ENCODE data around the gene GRIK2.

GRIK2 gene

DNA sequence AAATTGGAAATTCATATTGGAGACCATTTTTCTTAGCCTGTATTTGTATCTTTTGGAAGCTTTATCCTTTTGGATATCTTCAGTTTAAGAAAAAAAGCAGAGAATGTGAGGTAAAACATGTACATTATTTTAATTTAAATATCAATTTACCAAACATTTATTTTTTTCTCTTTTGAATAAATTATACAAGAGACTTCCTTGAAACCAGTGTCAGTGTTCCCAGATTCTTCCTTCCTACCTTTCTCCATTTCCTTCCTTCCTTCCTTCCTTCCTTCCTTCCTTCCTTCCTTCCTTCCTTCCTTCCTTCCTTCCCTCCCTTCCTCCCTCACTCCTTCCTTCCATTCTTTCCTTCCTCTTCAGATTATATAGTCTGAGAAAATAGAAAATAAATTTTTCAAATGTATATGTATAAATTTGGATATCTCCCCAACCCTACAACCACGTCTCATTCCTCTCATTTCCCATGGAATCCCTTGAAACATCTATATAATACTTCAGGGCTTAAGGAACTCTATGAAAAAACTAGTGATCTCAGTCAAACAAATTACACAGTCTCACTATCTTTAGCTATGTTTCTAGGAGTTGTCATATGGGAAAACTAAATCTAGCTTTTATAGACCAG is 528.4 kb downstream of the GRIK2 start:
- DNase-seq, result no peak

DNA sequence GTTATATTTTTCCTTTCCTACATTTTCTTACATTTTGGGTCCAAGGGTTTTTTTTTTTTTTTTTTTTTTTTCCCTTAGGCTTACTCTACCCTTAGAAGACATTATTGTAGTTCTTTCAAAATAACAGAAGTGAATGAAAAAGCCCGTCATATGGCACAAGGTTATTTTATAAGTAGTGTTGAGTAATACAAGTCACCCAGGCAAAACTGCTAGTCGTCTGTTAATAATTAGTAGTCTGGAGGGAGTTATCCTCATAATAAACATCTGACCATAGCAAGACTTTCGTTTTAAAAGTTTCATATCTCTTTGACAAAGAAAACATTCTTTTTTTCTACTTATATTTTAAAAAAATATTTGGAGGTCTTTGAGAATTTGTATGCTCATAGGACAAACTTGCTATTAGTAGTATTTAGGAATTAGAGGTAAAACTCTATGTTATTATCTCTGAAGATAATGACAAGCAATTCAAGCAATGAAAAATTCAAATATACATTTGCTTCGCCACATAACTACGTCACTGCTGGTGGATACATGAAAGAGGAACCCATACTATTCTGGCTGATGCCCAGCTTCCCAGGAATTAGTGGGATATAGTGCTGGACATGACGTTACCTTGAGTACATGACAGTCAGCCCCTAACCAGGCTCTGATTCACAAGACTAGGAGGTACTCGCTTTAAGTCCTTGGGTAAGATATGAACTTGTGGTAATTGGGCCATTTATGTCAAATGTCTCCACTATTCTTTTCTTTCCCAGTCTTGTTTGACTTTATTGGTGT is 532.8 kb downstream of the GRIK2 start:
- no peak for DNase-seq

DNA sequence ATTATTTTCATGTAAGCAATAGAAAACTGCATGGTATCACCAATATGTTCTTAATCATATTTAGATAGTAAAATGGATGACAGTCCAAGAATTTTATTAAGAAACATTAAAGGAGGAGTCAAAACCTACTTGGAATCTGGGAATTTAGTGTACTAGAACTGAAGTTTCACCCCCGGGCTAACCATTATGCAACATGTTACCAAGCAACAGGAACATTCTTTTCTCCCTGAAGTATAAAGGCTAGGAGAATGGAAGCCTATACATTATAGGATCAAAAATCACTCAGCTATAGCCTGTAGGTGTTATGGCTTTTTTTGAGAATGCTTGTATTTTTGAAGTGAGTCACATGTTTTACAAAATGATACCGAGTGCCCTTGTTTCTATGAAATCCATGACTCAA is 538.3 kb downstream of the GRIK2 start:
- DNase-seq, result no peak

DNA sequence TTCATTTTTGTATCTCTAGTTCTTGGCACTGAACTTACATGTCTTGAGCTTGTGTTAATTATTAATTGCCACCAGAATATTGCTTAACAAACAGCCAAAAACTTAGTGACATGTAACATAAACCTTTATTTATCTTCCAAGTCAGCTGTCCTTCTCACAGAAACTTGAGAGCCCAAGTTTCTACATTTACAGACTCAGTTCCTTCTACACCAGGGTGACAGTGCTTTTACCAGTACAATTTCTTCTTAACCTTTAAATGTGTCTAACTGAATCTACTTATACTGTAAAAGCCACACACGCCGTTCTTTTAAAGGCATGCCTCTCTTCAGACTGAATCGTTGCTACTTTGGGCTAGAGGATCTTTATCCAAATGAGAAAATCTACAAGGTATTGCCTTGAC is 539.2 kb downstream of the GRIK2 start:
- no peak for DNase-seq

DNA sequence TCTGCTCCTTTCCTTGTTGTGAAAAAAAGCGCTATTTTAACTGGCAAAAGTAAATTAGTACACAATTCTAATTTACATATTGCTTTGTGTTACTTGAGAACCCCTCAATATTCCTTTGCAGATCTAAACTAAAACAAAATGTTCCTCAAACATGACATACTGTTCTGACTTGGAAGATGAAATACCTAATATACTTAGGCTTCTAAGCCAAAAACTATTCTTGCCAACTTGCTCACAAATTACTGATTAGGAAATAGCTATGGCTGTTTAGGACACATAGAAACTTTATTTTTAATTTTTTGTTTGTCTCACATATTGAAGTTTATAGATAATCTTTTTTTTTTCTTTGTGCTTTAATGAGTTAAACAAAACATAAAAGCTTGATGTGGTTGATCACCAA is 542.2 kb downstream of the GRIK2 start:
- DNase-seq, result no peak

DNA sequence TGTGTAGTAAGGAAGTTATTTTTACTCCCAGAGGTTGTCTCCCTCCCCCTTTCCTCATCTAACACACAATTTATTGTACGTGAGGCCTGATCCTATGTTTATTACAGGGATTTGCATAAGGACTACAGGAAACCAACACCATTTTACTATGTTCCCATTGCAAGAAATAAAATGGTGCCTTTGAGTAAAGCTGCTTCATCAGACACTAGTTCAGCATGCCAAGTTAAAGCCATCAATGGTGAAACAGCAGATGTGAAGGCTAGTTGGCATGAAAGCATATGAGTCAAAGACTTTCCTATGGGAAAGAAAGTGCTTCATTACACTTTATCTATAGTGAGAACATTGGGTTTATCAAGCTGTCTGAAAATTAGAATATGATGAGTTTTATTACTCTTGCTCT is 543.0 kb downstream of the GRIK2 start:
- no peak for DNase-seq

DNA sequence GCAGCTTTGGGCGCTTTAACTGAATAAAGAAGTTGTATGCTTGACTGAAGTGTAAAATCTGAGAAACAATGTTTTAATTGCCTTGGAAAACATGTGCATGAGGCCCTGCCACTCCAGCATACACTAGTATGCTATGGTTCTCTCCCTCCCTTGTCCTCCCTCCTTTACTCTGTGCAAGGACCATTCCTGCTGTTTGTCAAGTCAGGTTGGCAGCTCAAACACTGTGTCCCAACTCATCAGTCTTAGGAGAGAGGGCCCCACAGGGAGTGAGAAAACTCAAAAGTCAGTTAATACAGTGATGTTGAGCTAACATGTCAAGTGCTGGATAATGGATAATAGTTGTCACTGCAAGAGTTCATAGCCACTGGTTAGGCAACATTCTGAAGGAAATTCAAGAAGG is 543.6 kb downstream of the GRIK2 start:
- DNase-seq, result no peak

DNA sequence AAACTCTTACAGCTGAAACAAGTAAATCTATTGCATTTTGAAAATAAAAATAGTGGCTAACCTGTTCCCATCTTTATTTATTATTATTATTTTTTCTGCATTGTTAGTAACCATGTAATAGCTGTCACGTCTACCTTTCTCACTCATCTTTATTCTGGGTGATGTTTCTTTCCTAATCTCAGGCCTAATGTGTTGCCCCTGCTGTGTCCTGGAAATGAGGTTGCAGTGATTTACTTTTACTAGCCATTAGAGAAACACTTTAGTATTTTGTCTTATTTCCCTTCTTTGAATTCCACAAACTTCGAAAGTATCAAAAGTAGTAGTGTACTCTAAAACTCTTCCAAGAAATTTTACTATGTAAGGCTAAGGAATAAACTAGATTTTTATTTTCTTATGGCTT is 546.9 kb downstream of the GRIK2 start:
- no peak for DNase-seq

DNA sequence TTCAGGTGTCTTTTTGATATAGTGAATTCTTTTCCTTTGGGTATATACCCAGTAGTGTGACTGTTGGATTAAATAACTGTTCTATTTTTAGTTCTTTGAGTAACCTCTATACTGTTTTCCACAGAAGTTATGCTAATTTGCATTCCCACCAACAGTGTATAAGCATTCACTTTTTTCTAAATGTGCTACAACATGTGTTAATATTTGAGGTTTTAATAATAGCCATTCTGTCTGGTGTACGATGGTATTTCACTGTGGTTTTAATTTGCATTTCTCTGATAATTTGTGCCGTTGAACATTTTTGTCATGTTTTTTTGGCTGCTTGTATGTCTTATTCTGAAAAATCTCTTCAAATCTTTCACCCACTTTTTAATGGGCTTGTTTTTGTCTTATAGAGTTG is 563.5 kb downstream of the GRIK2 start:
- DNase-seq, result no peak

DNA sequence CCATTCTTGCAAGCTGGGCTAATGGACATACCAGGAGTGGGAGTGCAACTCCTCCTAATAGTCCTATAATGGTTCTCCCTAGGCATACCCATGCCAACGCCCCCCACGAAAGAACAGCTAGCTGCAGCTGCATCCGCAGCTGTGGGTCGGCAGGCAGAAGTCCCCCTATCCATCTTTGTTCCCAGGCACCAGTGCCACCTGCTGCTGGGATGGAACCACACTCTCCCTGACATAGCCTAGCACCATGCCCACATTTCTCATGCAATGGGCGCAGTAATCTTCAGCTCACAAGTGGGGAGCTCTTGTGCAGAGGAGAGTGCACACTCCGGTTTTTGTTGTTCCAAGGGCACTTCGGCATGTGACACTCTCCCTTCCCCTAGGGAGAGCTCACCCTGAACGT is 567.8 kb downstream of the GRIK2 start:
- DNase-seq, result no peak

DNA sequence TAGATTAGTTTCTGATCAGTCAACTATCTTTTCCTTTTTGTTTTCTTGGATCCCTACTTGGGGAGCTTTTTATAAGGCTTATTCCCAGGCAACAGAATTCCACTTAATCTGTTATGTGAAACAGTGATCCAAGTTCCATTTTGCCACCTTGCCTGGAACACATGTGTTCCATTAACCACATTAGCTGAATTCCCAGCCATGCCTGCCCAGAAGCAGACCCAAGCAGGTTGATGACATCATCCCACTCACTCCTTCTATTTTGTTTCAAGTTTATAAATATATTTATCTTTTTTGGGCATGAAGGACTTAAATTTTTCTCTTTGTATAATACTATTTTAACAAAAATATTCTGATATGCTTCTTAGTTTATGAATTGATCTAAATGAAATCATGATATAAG is 587.4 kb downstream of the GRIK2 start:
- no peak for DNase-seq

DNA sequence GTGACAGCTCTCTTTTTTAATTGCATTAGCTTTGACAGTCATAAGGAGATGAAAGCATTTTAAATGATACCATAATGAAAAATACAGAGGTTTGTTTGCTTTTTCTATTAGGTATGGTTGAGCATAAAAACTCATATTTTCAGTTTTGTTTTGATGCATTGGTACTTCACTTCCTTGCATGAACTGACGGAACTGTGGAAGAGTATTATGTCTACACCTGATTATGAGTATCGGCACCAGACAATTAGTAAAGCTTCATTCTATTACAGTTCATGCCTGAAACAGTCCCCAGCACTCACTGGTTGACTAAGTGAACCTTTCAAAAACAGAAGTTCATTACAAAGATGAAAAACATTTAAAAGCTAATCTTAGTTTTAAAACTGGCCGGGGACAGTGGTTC is 593.0 kb downstream of the GRIK2 start:
- DNase-seq, result no peak

DNA sequence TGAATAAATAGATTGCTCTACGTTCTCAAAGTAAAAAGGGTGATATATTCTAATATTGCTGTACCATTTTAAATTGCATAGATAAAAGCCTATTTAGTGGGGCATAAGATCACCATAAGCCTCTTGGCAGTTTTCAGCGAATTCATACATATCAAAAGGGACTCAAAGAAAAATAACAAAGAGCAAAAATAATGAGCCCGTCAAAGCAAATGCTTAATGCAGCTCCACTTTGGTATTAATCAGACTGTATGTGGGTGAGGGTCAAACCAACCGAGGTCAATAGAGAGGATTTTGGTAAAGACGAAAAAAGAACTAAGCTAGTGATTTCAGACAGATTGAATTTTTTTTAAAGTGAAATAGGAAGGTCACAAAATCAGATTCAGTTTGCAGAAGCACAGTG is 598.8 kb downstream of the GRIK2 start:
- DNase-seq, result no peak

DNA sequence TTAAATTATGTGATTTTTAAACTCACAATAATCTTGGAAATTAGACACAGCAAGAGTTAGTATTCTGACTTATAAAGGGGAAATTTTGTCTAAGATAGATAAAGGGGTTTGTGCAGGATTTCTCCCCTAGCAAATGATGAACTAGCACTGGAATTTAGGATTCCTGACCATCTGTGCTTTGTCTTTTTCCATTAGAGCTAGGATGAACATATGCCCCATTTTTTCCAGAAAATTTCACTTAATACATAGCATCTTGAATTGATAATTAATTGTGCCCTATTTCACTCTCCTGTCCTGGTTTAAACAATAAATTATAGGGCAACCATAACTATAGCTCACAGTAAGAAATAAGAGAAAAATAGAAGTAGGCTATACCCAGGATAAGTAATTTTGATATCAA is 601.0 kb downstream of the GRIK2 start:
- DNase-seq, result no peak

DNA sequence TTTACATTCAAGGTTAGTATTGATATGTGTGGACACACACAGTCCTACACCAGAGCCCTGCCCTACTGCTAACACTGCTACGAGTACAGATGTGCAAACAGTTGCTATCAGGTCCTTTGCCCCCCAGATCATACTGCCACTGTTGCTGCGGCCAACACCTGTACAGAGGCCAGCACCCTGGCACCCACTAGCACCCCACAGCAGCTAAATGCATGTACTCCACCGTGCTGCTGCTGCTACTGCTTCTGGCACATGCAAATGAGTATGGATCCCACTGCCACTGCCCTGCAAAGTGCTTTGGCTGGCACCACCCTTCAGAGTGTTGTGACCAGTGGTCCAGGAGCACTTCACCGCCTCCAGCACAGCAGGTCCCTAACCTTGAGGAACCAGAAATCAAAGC is 621.9 kb downstream of the GRIK2 start:
- DNase-seq, result no peak

DNA sequence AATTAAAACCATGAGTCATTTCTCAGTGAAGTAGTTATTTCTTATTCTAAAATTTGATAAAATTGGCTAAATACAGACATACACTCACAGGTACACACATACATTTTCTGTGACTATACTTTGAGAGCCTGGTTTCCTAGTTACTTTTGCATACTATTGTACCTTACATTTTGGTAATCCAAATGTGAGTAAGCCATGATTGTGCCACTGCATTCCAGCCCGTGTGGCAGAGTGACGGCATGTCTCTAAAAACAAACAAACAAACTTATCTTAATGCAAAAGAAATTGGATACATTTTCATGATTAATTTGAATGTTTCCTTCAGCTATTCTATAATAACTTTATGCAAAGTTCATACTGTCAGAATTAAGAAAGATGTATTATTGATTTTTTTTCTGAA is 628.8 kb downstream of the GRIK2 start:
- DNase-seq, result no peak

DNA sequence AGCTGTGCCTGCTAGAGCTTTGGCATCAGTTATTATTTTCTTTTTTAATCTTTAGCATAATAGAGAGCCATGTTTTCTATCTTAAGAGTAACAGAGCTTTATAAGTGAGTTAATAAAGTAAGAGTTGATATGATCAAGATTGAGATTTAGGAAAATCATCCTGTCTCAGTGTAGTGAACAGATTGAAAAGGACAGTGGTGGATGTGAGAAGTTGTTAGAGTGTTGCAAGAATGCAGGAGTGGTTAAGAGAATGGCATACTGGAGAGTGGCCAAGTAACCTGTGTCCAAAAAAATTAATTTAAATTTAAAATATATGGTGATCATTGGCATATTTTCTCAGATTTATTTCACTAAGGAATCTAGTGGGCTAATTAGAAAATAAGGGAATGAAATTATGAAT is 629.3 kb downstream of the GRIK2 start:
- no peak for DNase-seq

DNA sequence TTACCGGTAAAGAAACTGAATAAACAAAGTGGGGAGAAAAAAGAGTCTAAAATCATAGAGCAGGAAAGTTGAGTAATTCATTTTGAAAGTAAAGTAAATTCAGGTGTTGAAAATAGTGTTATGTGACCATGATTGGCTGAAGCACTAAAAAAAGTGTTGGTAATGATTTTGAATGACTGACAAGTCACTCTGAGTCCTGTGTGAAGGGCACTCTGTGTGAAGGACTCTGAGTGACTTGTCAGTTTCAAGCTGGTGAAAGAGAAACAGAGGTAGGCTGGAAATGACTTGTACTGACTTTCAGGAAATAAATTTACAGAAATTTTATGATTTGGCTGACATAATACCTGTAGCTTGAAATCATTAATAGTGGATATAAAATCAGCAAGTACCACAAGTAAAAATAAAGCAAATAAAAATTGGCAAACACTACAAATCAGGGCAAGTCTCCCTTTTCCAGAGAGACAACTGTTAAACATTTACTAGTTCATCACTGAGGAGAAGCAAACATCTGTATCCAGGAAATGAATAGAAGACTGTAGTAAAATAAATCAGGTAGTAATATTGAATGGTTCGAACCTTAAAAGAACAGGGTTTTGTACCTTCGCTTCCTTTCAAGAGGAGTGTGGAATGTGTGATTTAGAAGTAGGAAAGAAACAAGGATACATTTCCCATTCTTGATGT is 630.6 kb downstream of the GRIK2 start:
- no peak for DNase-seq

DNA sequence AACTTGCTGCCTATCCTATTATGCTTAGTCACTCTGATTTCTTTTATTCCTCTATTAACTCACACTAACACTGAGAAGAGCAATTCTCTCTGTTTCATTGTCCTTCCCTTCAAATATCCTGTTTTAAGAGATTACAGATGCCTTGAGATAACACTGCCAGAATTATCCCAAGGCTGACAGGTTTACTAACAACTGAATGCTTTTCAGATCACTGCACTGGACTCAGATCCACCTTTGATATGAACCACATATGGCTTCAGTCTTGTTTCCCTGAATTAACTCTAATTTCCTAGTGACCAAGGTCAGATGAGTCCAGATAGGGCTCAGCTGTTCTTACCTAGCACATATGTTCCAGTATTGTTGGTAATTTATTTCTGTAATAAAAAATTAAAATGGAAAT is 633.1 kb downstream of the GRIK2 start:
- DNase-seq, result no peak

DNA sequence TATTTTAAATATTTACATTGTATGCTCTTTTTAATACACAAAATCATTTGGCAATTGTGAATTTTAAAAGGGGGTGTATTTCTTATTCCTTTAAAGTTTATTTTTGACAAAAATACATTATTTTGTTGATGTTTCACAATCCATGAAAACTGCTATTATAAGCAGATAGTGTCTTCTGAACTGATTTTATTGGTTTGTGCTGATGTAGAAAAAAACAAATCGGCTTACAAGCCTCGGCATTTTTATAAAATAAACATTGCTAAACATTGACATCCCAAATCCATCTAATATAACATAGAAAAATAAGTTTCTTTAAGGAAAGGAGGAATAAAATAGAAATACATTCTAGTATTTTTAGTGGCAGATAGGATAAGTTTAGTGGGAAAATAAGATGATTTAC is 634.7 kb downstream of the GRIK2 start:
- no peak for DNase-seq

DNA sequence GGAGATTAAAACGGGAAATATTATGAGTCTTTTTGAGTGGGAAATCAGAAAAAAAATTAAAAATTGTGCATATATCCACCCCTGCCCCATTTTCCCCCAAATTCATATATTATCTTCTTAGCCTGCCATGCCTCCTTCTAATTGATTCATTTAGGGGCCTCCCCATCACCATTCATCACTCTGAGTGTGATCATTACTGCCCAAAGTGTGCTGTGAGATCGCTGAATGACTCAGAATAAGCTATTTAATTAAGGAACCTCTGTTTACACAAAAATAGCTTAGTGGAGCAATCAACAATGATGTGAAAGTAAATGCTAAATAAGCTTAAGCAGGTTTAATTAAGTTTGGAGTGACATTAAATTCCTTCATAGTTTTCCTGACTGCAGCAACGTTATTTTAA is 645.5 kb downstream of the GRIK2 start:
- DNase-seq, result no peak

DNA sequence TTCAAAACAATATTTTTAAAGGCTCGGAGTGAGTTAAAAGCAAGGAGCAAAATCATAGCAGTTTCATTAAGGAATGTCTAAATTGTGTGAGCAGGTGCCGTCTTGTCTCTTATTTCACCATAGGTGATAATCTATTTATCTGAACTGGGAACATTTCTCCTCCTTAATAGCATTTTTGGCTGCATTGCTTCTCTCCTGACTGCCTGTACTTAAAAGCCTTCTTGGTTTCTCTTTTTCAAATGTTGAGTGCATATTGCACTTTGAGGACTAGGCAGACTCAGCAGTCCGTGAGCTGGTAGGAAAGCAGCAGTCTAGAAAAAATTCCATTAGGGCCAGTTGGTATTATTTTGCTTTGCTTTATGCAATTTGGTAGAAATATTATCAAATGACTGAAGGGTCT is 645.9 kb downstream of the GRIK2 start:
- DNase-seq, result no peak

DNA sequence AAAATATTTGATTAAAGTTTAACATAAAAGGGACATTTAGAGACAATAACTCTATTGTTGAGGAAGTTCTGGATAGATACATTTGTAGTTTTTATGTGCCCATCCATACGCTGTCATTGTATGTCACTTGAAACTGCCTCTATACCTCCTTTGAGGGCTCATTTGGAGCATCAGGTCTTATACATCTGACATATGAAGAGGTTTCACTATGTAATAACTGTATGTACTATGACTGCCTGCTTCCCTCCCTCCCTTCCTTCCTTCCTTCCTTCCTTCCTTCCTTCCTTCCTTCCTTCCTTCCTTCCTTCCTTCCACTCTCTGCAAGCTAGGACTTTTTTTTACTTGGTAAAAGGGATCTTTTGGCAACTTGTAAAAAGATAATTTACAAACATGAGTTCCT is 657.5 kb downstream of the GRIK2 start:
- no peak for DNase-seq

DNA sequence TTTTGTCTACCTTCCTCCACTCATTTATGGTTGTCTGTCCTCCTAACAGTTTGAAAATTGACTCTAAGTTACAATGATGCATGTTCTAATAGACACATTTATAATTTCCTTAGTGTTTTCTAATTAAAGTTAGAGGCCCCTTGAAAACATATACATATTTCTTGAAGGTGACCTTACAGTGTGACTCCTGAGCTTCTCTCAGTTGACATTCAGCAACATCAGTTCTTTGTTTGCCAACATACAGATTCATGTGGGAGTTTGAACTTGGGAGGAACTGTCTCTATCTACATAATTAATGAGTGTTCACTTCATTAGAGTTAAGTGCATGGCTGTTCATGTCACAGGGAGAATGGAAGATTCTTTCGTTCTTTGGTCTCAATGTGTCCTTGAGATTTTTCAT is 658.2 kb downstream of the GRIK2 start:
- no peak for DNase-seq

DNA sequence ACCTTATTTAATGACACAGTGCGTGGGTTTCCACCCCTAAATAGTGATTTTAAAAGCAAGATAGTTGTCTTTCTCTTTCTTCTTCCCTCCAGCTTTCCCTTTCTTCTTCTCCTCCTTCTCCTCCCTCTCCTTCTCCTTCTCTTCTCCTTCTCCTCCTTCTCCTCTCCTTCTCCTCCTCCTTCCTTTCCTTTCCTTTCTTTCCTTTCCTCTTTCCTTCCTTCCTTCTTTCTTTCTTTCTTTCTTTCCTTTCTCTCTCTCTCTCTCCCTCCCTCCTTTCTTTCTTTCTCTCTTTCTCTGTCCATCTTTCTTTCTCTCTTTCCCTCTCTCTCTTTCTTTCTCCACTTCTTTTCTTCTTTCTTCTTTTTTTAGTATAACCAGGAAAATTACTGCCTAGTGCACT is 670.6 kb downstream of the GRIK2 start:
- DNase-seq, result no peak
